ENCODE results near the gene CAMK2A.

CAMK2A gene

DNA sequence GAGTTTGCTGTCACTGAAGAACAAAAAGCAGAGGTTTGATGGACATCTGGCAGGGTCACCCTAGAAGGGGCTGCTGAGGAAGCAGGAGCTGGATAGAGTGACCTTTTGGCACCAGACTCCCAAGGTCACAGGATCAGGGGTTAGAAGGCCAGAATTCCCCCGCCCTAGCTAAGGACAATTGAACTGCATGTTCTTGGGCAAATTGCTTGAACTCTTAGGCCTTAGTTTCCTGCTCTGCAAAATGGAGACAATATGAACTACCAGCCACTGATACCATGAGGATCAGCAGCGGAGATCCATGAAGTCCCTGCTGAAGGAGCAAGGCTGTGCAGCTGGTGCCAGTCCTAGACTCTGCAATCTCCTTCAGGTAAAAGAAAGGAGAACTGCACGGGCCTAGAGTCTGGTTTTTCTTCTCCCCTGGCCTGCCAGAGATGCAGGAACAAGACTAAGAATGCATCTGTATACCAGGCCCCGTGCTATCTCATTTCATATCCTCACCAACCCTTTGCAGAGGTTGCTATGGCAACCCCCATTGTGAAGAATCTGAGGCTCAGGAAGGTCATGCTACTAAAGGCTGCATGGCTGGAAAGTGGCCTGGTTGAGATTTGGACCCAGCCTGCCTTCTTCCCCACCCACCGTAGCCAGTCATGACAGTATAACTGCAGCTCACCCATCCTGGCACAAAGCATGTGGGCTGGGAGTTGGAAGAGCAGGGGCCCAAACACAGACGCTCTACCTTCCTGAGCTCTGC is 33.7 kb downstream of the CAMK2A start:
- H3K4me3 ChIP-seq (ENCODE audit: low read depth, low read length), result no peak overlapping the region
- TF ChIP-seq CTCF (IDR thresholded peaks at IDR 0.05; ENCODE audit: borderline replicate concordance, insufficient read depth, low read depth, low read length), result no peak

GRCh38 chr5:150254774-150255173 is 34.8 kb downstream of the CAMK2A start:
- no peak overlapping the region for H3K4me3 ChIP-seq (ENCODE audit: low read depth, low read length)
- no peak for TF ChIP-seq CTCF (IDR thresholded peaks at IDR 0.05; ENCODE audit: borderline replicate concordance, insufficient read depth, low read depth, low read length)

- H3K4me3 ChIP-seq (ENCODE audit: low read depth, low read length), result no peak overlapping the region
- no peak for TF ChIP-seq CTCF (IDR thresholded peaks at IDR 0.05; ENCODE audit: borderline replicate concordance, insufficient read depth, low read depth, low read length)
Observed at GRCh38 chr5:150254363-150254762, 35.2 kb downstream of the CAMK2A start.

- no peak for TF ChIP-seq CTCF (IDR thresholded peaks at IDR 0.05; ENCODE audit: borderline replicate concordance, insufficient read depth, low read depth, low read length)
- no peak overlapping the region for H3K4me3 ChIP-seq (ENCODE audit: low read depth, low read length)
Observed at GRCh38 chr5:150253416-150254208, 36.0 kb downstream of the CAMK2A start.

DNA sequence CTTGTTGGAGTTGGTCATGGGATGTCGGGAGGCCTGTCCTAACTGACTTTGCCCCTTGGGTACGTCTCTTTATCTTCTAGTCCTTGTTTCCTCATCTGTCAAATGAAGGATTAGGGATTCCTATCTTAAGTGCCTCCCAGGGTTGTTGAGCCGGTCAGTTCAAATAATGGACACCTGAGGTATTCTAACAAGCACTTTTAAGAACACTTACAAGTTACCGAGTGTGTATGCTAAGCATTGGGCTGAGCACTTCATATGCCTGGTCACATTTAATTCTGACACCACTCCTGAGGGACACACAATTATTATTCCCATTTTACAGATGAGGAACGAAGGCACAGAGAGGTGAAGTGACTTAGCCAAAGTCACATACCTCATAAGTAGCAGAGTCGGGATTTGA is 37.1 kb downstream of the CAMK2A start:
- no peak overlapping the region for H3K4me3 ChIP-seq (ENCODE audit: low read depth, low read length)
- TF ChIP-seq CTCF (IDR thresholded peaks at IDR 0.05; ENCODE audit: borderline replicate concordance, insufficient read depth, low read depth, low read length), result no peak

DNA sequence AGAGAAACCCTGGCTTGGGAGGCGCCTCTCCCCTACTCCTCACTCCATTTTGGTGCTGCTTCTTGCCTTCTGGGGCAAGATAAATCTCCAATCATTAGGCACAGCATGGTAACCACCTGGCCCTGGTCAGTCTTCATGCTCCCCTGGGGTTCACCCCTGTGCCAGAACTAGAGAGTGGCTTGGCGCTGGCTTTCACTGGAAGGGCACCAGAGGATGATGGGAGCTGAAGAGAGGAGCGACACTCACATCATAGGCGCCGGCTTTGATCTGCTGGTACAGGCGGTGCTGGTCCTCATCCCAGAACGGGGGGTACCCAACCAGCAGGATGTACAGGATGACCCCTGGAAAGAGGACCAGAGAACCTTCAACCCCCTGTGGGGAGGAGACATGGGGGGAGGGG is 38.1 kb downstream of the CAMK2A start:
- H3K4me3 ChIP-seq (ENCODE audit: low read depth, low read length), result no peak overlapping the region
- TF ChIP-seq CTCF (IDR thresholded peaks at IDR 0.05; ENCODE audit: borderline replicate concordance, insufficient read depth, low read depth, low read length), result no peak

DNA sequence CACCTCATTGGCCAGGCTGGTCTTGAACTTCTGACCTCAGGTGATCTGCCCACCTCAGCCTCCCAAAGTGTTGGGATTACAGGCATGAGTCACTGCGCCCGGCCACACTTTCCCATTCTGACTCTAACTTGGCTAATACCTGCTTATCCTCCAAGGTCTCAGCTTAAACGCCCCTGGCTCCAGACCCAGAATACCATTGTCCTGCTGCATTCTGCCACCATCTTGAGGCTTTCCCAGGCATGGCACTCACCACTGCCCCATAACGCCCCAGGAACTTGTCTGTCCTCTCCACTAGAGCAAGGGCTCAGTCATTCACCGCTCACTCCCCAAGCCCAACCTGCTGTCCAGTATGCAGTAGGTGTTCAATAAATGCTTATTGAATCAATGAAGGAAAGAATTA is 39.8 kb downstream of the CAMK2A start:
- no peak for TF ChIP-seq CTCF (IDR thresholded peaks at IDR 0.05; ENCODE audit: borderline replicate concordance, insufficient read depth, low read depth, low read length)
- H3K4me3 ChIP-seq (ENCODE audit: low read depth, low read length), result no peak overlapping the region

All from GM12875 (cell line).